ENCODE data around the gene PTPN5. TPM values are rescaled to one million over a fixed set of nuclear protein-coding genes. Genes with fewer than 3 reads are reported as not detected.

PTPN5 gene
- total RNA-seq, 2 experiments from 2014 or later = not detected

DNA sequence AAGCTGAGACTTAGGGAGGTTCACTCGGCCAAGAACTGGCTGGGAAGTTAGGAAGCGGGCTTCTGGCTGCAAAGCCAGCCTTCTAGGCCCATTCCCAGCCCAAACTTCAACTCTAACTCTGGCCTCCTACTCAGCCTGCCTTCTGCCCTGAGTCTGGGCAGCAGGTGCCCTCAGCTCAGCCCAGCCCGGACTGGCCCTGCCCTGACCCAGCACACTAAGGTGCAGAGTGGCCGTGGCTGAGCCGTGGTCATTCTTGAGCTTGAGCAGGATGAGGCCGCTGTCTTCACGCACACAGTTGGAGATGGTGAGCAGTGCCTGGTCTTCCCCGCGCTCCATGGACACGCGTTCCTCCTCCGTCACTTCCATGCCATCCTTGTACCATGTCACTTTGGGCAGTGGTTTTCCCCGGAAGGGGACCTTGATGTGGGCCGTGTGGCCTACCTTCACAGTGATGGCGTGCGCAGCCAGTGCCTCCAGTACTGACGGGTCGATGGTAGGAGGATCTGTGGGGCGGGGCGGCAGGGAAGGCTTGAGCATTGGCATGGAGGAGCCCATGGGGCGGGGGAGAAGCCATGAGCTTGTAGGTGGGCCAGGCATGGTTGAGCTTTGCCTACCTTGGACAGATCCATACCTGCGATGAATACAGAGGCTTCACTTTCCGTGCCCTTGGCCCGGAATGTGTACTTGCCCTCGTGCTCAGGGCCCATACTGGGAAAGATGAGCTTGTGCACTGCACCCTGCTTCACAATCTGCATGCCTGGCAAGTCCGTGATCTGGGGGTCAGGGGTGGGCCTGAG is 77.8 kb downstream of the PTPN5 start:
- ChIA-PET CTCF (interaction anchor here (1.3 to 3.2 kb wide), 3 partner anchors 9 to 14 kb away, joined by 3 to 37 read pairs (median 4); no protein-coding TSS in a partner anchor), POLR2A (no interaction called here)
- H3K4me1 Mint-ChIP-seq (ENCODE audit: low read depth) = no peaks in the 10 kb centered on the region
- H3K27ac Mint-ChIP-seq = no peak overlapping the region
- DNase-seq (no peak), ATAC-seq (no peak)
- intact Hi-C loops (cut with micrococcal nuclease) = no loop called here
- TF ChIP-seq, protein P1, sequence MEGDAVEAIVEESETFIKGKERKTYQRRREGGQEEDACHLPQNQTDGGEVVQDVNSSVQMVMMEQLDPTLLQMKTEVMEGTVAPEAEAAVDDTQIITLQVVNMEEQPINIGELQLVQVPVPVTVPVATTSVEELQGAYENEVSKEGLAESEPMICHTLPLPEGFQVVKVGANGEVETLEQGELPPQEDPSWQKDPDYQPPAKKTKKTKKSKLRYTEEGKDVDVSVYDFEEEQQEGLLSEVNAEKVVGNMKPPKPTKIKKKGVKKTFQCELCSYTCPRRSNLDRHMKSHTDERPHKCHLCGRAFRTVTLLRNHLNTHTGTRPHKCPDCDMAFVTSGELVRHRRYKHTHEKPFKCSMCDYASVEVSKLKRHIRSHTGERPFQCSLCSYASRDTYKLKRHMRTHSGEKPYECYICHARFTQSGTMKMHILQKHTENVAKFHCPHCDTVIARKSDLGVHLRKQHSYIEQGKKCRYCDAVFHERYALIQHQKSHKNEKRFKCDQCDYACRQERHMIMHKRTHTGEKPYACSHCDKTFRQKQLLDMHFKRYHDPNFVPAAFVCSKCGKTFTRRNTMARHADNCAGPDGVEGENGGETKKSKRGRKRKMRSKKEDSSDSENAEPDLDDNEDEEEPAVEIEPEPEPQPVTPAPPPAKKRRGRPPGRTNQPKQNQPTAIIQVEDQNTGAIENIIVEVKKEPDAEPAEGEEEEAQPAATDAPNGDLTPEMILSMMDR (IDR thresholded peaks at IDR 0.05) = no peak
- H3K27me3 Mint-ChIP-seq = no peaks in the 10 kb centered on the region
- H3K4me3 Mint-ChIP-seq = no peak overlapping the region
- H3K9me3 Mint-ChIP-seq = no peaks in the 10 kb centered on the region
- no peaks in the 10 kb centered on the region for H3K36me3 Mint-ChIP-seq (ENCODE audit: low read depth)

DNA sequence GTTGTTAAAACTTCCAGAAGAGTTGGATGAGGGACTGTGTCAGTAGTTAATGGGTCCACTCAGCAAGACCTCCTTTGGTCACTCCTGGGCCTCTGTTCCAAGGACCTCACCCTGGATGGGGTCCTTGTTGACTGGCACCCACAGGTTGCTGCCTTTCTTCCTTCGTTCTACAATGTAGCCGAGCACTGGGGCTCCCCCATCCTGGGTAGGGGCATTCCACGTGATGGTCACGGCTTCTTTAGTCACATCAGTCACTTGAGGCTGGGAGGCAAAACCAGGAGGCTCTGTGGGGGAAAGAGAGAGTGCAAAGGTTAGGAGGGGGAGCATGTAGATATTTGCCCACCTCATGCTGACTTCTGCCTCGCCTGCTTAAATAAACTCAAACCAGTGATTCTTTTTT is 81.1 kb downstream of the PTPN5 start:
- CTCF ChIA-PET = interaction anchor here (1.1 to 1.2 kb wide), 2 partner anchors 11 to 21 kb away, joined by 3 to 10 read pairs; no protein-coding TSS in a partner anchor
- DNase-seq = no peak
- intact Hi-C loops (cut with micrococcal nuclease) = no loop called here
- no peak overlapping the region for H3K4me3 Mint-ChIP-seq
- peaks cover 12% of the 10 kb centered on the region for H3K4me1 Mint-ChIP-seq (ENCODE audit: low read depth)
- peaks cover 1% of the 10 kb centered on the region for H3K27me3 Mint-ChIP-seq
- H3K27ac Mint-ChIP-seq = no peak overlapping the region
- TF ChIP-seq, protein P1 (IDR thresholded peaks at IDR 0.05) = no peak
- no peaks in the 10 kb centered on the region for H3K9me3 Mint-ChIP-seq
- H3K36me3 Mint-ChIP-seq (ENCODE audit: low read depth) = no peaks in the 10 kb centered on the region
- POLR2A ChIA-PET = interaction anchor here (0.6 to 1.4 kb wide), 2 partner anchors 10 to 1110 kb away, joined by 4 read pairs; no protein-coding TSS in a partner anchor
- no peak for ATAC-seq

DNA sequence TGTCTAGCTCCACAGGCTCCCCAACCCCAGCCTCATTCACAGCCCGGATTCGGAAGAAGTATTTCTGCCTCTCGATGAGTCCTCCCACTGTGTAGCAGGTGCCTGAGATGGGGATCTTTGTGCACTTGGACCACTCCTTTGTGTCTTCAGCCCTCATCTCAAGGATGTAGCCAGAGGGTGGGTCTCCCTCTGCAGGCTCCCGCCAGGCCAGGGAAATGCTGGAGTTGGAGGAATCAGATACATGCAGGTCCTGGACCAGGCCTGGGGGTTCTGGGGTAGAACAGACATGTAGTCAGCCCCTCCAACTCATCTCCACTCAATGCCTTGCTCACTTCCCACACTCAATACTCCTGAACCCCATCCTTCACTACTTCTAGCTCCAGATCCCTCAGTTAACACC is 82.2 kb downstream of the PTPN5 start:
- CTCF ChIA-PET = interaction anchor here (1.1 to 1.2 kb wide), 2 partner anchors 12 to 22 kb away, joined by 3 to 10 read pairs; no protein-coding TSS in a partner anchor
- H3K4me1 Mint-ChIP-seq (ENCODE audit: low read depth) = peaks cover 17% of the 10 kb centered on the region
- ATAC-seq (no peak), DNase-seq (no peak)
- peaks cover 1% of the 10 kb centered on the region for H3K27me3 Mint-ChIP-seq
- H3K4me3 Mint-ChIP-seq = no peak overlapping the region
- H3K9me3 Mint-ChIP-seq = no peaks in the 10 kb centered on the region
- intact Hi-C loops (cut with micrococcal nuclease) = no loop called here
- POLR2A ChIA-PET = interaction anchor here (1.4 kb wide), 1 partner anchor 11 kb away, joined by 4 read pairs; no protein-coding TSS in a partner anchor
- no peak overlapping the region for H3K27ac Mint-ChIP-seq
- H3K36me3 Mint-ChIP-seq (ENCODE audit: low read depth) = no peaks in the 10 kb centered on the region
- TF ChIP-seq, protein P1 (IDR thresholded peaks at IDR 0.05) = no peak

DNA sequence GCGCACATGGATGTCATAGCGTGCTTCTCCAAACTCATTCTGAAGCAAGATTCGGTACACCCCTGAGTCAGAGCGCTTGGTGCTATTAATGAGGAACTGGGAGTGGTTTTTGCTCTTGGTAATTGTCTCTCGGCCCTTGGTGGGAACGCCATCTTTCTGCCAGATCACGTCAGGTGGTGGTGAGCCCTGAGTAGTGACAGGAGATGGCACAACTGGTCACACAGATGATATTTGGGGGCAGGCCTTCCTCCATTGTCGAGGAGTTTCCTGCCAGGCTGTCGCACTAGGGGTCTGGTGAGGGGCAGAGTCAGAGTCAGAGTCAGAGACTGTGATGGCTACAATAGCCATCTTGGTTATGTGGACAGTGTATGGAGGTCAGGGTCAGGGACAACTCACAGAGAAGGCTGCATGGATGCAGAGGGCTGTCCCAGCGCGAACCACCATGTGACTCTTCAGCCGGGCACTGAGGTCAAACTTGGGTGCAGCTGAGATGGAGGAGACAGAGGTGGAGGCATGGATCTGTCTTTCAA is 83.7 kb downstream of the PTPN5 start:
- no peak for DNase-seq
- CTCF ChIA-PET = interaction anchor here (1.8 to 6.0 kb wide), 2 partner anchors 13 to 20 kb away, joined by 5 to 51 read pairs; no protein-coding TSS in a partner anchor
- Mint-ChIP-seq H3K4me1 (ENCODE audit: low read depth) (peaks cover 17% of the 10 kb centered on the region), H3K36me3 (ENCODE audit: low read depth) (no peaks in the 10 kb centered on the region), H3K4me3 (no peak overlapping the region), H3K27me3 (peaks cover 1% of the 10 kb centered on the region), H3K27ac (no peak overlapping the region), H3K9me3 (no peaks in the 10 kb centered on the region)
- intact Hi-C loops (cut with micrococcal nuclease) = no loop called here
- TF ChIP-seq, protein P1 (IDR thresholded peaks at IDR 0.05) = no peak
- no peak for ATAC-seq
- POLR2A ChIA-PET = no interaction called here

All from activated CD8-positive, alpha-beta T cell treated with anti-CD3 and anti-CD28 coated beads for 36 hours (primary cell).